Measurements from ENCODE around the gene PCDHA4. TPM values are rescaled to one million over a fixed set of nuclear protein-coding genes. Genes with fewer than 3 reads are reported as not detected.
"Not testable (repeated sequence)": the region's sequence is repeated elsewhere in the genome, so short reads cannot be mapped to it uniquely, and the experiment has no call there.

The PCDHA4 gene
- total and polyA plus RNA-seq, 3 donors from 2014 or later: 1.3 to 4.5 (median 3.4) TPM

- WGBS, 2 donors: 29 to 48% methylated on average over 34 to 92 of the region's 103 CpGs
- H3K27ac ChIP-seq: no peak overlapping the region
- intact Hi-C loops (cut with DNase I; ENCODE audit: low total_unique reads): no loop called here
- TF ChIP-seq CTCF (IDR thresholded peaks at IDR 0.05) (no peak), POLR2A (IDR thresholded peaks at IDR 0.05) (no peak)
- peak overlapping the region in 1 of 2 donors; percentile 6 for H3K4me3 ChIP-seq
- H3K27me3 ChIP-seq: no peaks in the 10 kb centered on the region
- no peaks in the 10 kb centered on the region for H3K4me1 ChIP-seq
- H3K36me3 ChIP-seq (ENCODE audit: low read depth, missing control alignments): no peaks in the 10 kb centered on the region
- H3K9me3 ChIP-seq: no peaks in the 10 kb centered on the region
- no peak for DNase-seq
These were observed 29.0 kb downstream of the PCDHA4 start for GRCh38 chr5:140835622-140836510.

DNA sequence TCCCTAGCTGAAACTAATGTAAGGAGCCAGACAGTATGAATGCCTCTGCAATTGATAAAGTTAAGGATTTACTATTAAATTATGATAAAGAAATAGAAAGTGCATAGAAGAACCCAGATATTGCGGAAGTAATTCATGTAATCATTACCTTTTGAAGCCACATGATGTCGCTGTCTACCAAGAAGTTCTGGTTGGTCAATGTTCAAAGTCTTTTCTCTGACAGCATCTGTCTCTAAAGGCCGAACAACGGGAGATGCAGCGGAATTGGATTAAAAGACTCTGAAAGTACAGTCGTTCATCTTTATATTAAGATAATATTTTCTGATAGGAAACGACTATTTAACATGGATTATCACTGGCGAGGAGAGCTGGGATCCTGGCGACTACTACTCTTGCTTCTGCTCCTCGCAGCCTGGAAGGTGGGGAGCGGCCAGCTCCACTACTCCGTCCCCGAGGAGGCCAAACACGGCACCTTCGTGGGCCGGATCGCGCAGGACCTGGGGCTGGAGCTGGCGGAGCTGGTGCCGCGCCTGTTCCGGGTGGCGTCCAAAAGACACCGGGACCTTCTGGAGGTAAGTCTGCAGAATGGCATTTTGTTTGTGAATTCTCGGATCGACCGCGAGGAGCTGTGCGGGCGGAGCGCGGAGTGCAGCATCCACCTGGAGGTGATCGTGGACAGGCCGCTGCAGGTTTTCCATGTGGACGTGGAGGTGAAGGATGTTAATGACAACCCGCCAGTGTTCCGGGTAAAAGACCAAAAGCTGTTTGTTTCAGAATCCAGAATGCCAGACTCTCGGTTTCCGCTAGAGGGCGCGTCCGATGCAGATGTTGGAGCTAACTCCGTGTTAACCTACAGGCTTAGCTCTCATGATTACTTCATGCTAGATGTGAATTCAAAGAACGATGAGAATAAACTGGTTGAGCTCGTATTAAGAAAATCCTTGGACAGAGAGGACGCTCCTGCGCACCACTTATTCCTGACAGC lies 34.4 kb downstream of the PCDHA4 start, which contains the start of gene PCDHA8:
TSS of gene PCDHA8 (plus strand) at position 210 of the 985 bp plus-strand sequence. CDS start at position 345, 135 bp downstream.
- peak within 1 kb of the TSS in 1 of 2 donors; percentile 9 for H3K4me3 ChIP-seq
- H3K4me1 ChIP-seq: no peaks in the 10 kb centered on the region
- no peaks in the 10 kb centered on the region for H3K27me3 ChIP-seq
- H3K27ac ChIP-seq: no peak within 1 kb of the TSS
- 13 to 18% methylated on average over 41 to 47 of the region's 47 CpGs for WGBS, 2 donors
- intact Hi-C loops (cut with DNase I; ENCODE audit: low total_unique reads): no loop called here
- H3K36me3 ChIP-seq (ENCODE audit: low read depth, missing control alignments): no peaks in the 10 kb centered on the region
- no peaks in the 10 kb centered on the region for H3K9me3 ChIP-seq
- peak; percentile 72 for DNase-seq
- TF ChIP-seq POLR2A (IDR thresholded peaks at IDR 0.05) (no peak), CTCF (IDR thresholded peaks at IDR 0.05) (peak in 2 of 3 experiments; percentile 26 to 39)

DNA sequence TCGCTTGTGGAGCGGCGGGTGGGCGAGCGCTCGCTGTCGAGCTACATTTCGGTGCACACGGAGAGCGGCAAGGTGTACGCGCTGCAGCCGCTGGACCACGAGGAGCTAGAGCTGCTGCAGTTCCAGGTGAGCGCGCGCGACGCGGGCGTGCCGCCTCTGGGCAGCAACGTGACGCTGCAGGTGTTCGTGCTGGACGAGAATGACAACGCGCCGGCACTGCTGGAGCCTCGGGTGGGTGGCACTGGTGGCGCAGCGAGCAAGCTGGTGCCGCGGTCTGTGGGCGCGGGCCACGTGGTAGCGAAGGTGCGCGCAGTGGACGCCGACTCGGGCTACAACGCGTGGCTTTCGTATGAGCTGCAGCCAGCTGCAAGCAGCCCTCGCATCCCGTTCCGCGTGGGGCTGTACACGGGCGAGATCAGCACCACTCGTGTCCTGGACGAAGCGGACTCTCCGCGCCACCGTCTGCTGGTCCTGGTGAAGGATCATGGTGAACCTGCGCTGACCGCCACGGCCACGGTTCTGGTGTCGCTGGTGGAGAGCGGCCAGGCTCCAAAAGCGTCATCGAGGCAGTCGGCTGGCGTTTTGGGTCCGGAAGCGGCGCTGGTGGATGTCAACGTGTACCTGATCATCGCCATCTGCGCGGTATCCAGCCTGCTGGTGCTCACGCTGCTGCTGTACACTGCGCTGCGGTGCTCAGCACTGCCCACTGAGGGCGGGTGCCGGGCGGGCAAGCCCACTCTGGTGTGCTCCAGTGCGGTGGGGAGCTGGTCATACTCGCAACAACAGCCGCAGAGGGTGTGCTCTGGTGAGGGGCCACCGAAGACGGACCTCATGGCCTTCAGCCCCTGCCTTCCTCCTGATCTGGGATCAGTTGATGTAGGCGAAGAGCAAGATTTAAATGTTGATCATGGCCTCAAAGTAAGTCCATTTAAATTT lies 36.2 kb downstream of the PCDHA4 start:
- 24 to 33% methylated on average over 56 to 74 of the region's 87 CpGs for WGBS, 2 donors
- DNase-seq: no peak
- no peaks in the 10 kb centered on the region for H3K9me3 ChIP-seq
- intact Hi-C loops (cut with DNase I; ENCODE audit: low total_unique reads): no loop called here
- H3K4me1 ChIP-seq: no peaks in the 10 kb centered on the region
- TF ChIP-seq POLR2A (IDR thresholded peaks at IDR 0.05): no peak
- TF ChIP-seq CTCF (IDR thresholded peaks at IDR 0.05): no peak
- no peak overlapping the region for H3K4me3 ChIP-seq
- no peaks in the 10 kb centered on the region for H3K27me3 ChIP-seq
- no peaks in the 10 kb centered on the region for H3K36me3 ChIP-seq (ENCODE audit: low read depth, missing control alignments)
- no peak overlapping the region for H3K27ac ChIP-seq

- intact Hi-C loops (cut with DNase I; ENCODE audit: low total_unique reads); H3K4me1 ChIP-seq; H3K9me3 ChIP-seq; H3K27ac ChIP-seq; H3K36me3 ChIP-seq (ENCODE audit: low read depth, missing control alignments); H3K4me3 ChIP-seq; DNase-seq; H3K27me3 ChIP-seq: not testable (repeated sequence)
- 11 to 17% methylated on average over 11 to 36 of the region's 48 CpGs for WGBS, 2 donors
These were observed 41.6 kb downstream of the PCDHA4 start, which contains the start of gene PCDHA9 for GRCh38 chr5:140848139-140849102. Gene PCDHA9, plus strand, starts transcription at chr5:140848382. Its CDS starts 114 bp downstream, at chr5:140848496.

DNA sequence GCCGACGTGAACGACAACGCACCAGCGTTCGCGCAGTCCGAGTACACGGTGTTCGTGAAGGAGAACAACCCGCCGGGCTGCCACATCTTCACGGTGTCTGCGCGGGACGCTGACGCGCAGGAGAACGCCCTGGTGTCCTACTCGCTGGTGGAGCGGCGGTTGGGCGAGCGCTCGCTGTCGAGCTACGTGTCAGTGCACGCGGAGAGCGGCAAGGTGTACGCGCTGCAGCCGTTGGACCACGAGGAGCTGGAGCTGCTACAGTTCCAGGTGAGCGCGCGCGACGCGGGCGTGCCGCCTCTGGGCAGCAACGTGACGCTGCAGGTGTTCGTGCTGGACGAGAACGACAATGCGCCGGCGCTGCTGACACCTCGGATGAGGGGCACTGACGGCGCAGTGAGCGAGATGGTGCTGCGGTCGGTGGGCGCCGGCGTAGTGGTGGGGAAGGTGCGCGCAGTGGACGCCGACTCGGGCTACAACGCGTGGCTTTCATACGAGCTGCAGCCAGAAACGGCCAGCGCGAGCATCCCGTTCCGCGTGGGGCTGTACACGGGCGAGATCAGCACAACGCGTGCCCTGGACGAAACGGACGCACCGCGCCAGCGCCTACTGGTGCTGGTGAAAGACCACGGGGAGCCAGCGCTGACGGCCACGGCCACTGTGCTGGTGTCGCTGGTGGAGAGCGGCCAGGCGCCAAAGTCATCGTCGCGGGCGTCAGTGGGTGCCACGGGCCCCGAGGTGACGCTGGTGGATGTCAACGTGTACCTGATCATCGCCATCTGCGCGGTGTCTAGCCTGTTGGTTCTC lies 43.2 kb downstream of the PCDHA4 start:
- H3K27ac ChIP-seq; H3K27me3 ChIP-seq; intact Hi-C loops (cut with DNase I; ENCODE audit: low total_unique reads); H3K36me3 ChIP-seq (ENCODE audit: low read depth, missing control alignments); H3K9me3 ChIP-seq; H3K4me1 ChIP-seq; DNase-seq: not testable (repeated sequence)
- 16 to 38% methylated on average over 18 to 76 of the region's 101 CpGs for WGBS, 2 donors
- H3K4me3 ChIP-seq: peak overlapping the region in 1 of 2 donors; percentile 32

Data from testis (tissue), 3 donors.